SW 1271 (cell line): ENCODE data around the gene HIGD1C.
"Not testable (repeated sequence)": the region's sequence is repeated elsewhere in the genome, so short reads cannot be mapped to it uniquely, and the experiment has no call there.

Experiments
- DNase-seq, 2 experiments: peaks; one replicate each; lab custom pipeline; 2025; lab: John Stamatoyannopoulos, UW

HIGD1C gene

GRCh38 chr12:50952510-50952909, at the start of gene HIGD1C:
Gene HIGD1C, plus strand, starts transcription at chr12:50952544. Its CDS starts 1,455 bp downstream, at chr12:50953999.
- no peak for DNase-seq

- DNase-seq, result not testable (repeated sequence)
Observed at GRCh38 chr12:50908479-50908878, 43.9 kb upstream of the HIGD1C start.

GRCh38 chr12:50912361-50912760, 40.0 kb upstream of the HIGD1C start:
- DNase-seq, result not testable (repeated sequence)

- DNase-seq, result no peak
Observed at GRCh38 chr12:50913224-50913623, 39.1 kb upstream of the HIGD1C start.

GRCh38 chr12:50914872-50915484, 37.4 kb upstream of the HIGD1C start:
- no peak for DNase-seq

GRCh38 chr12:50916292-50916691, 36.1 kb upstream of the HIGD1C start:
- no peak for DNase-seq

- DNase-seq, result no peak
Observed at GRCh38 chr12:50918584-50919316, 33.6 kb upstream of the HIGD1C start.

GRCh38 chr12:50922820-50923219, 29.5 kb upstream of the HIGD1C start:
- DNase-seq, result no peak

- no peak for DNase-seq
Observed at GRCh38 chr12:50923361-50924130, 28.8 kb upstream of the HIGD1C start.

- no peak for DNase-seq
Observed at GRCh38 chr12:50924131-50924438, 28.3 kb upstream of the HIGD1C start.

GRCh38 chr12:50924439-50925341, 27.7 kb upstream of the HIGD1C start:
- DNase-seq, result no peak

GRCh38 chr12:50925342-50925651, 27.0 kb upstream of the HIGD1C start:
- no peak for DNase-seq

- DNase-seq, result no peak
Observed at GRCh38 chr12:50925920-50926319, 26.4 kb upstream of the HIGD1C start.

GRCh38 chr12:50926415-50926814, 25.9 kb upstream of the HIGD1C start:
- DNase-seq, result no peak

- not testable (repeated sequence) for DNase-seq
Observed at GRCh38 chr12:50926932-50927331, 25.4 kb upstream of the HIGD1C start.

GRCh38 chr12:50927356-50927755, 25.0 kb upstream of the HIGD1C start:
- no peak for DNase-seq

GRCh38 chr12:50927766-50928224, 24.5 kb upstream of the HIGD1C start:
- no peak for DNase-seq

GRCh38 chr12:50928392-50928791, 24.0 kb upstream of the HIGD1C start:
- DNase-seq, result no peak

GRCh38 chr12:50929831-50930230, 22.5 kb upstream of the HIGD1C start:
- DNase-seq, result no peak

- not testable (repeated sequence) for DNase-seq
Observed at GRCh38 chr12:50930477-50930876, 21.9 kb upstream of the HIGD1C start.

GRCh38 chr12:50932787-50933280, 19.5 kb upstream of the HIGD1C start:
- no peak for DNase-seq
